DOHH2 (cell line): ENCODE results near the gene CMTM3.

Experiments used
- CTCF ChIP-seq: fragments of 200-600 bp; sonication (generic); IDR thresholded peaks from one replicate; pipeline ENCODE4 v1.5.1; 2014; ENCODE audit warnings: antibody characterized with exemption, mild to moderate bottlenecking, low read depth, low read length; ENCODE audit not compliant: poor library complexity, severe bottlenecking
- EZH2phosphoT487 ChIP-seq: fragments of 200-600 bp; sonication (generic); IDR thresholded peaks from 2 replicates; pipeline ENCODE4 v1.6.1; 2017; ENCODE audit warnings: borderline replicate concordance, mild to moderate bottlenecking, antibody characterized with exemption, low read length, moderate library complexity, mixed read lengths

- TF ChIP-seq CTCF (no peak), EZH2phosphoT487 (no peak)
These were observed 13.5 kb upstream of the CMTM3 start for GRCh38 chr16:66591018-66591417.
